IPS-18c (cell line): ENCODE measurements around the gene MYH15.

Experiments used
- H3K4me3 ChIP-seq: 2 replicates; pipeline ENCODE4 v1.7.0; 2013; ENCODE audit warnings: low read depth, mild to moderate bottlenecking, low read length, moderate library complexity; ENCODE audit not compliant: insufficient read depth
- H3K9me3 ChIP-seq: one replicate; pipeline ENCODE4 v1.6.1; 2013; ENCODE audit warnings: mild to moderate bottlenecking, low read length, moderate library complexity; ENCODE audit not compliant: control insufficient read depth, insufficient read depth

Gene MYH15

GRCh38 chr3:108450444-108450843 is 60.0 kb downstream of the MYH15 start:
- no peaks in the 10 kb centered on the region for H3K9me3 ChIP-seq

GRCh38 chr3:108448593-108448992 is 61.8 kb downstream of the MYH15 start:
- no peaks in the 10 kb centered on the region for H3K9me3 ChIP-seq
- no peak overlapping the region for H3K4me3 ChIP-seq

More at GRCh38 chr3:108450444-108450843, 60.0 kb downstream of the MYH15 start:
- no peak overlapping the region for H3K4me3 ChIP-seq

GRCh38 chr3:108447096-108447847 is 63.1 kb downstream of the MYH15 start:
- H3K4me3 ChIP-seq, result no peak overlapping the region
- H3K9me3 ChIP-seq, result no peaks in the 10 kb centered on the region

GRCh38 chr3:108442281-108442680 is 68.1 kb downstream of the MYH15 start:
- peaks cover 8% of the 10 kb centered on the region for H3K9me3 ChIP-seq
- no peak overlapping the region for H3K4me3 ChIP-seq

GRCh38 chr3:108441518-108441917 is 68.9 kb downstream of the MYH15 start:
- Histone ChIP-seq H3K4me3 (no peak overlapping the region), H3K9me3 (peaks cover 8% of the 10 kb centered on the region)

GRCh38 chr3:108441071-108441507 is 69.3 kb downstream of the MYH15 start:
- H3K9me3 ChIP-seq, result peaks cover 8% of the 10 kb centered on the region
- no peak overlapping the region for H3K4me3 ChIP-seq

GRCh38 chr3:108438542-108438941 is 71.9 kb downstream of the MYH15 start:
- Histone ChIP-seq H3K4me3 (no peak overlapping the region), H3K9me3 (peaks cover 8% of the 10 kb centered on the region)

- H3K9me3 ChIP-seq, result peaks cover 14% of the 10 kb centered on the region
- H3K4me3 ChIP-seq, result no peak overlapping the region
Measured at GRCh38 chr3:108437439-108437838, 73.0 kb downstream of the MYH15 start.

GRCh38 chr3:108433928-108434327 is 76.5 kb downstream of the MYH15 start:
- Histone ChIP-seq H3K9me3 (peaks cover 14% of the 10 kb centered on the region), H3K4me3 (no peak overlapping the region)

- H3K4me3 ChIP-seq, result no peak overlapping the region
- H3K9me3 ChIP-seq, result peaks cover 9% of the 10 kb centered on the region
Measured at GRCh38 chr3:108432431-108432830, 78.0 kb downstream of the MYH15 start.

- Histone ChIP-seq H3K4me3 (no peak overlapping the region), H3K9me3 (peaks cover 9% of the 10 kb centered on the region)
Measured at GRCh38 chr3:108430540-108430939, 79.9 kb downstream of the MYH15 start.

GRCh38 chr3:108428586-108428985 is 81.8 kb downstream of the MYH15 start:
- Histone ChIP-seq H3K9me3 (peaks cover 9% of the 10 kb centered on the region), H3K4me3 (no peak overlapping the region)

- Histone ChIP-seq H3K9me3 (no peaks in the 10 kb centered on the region), H3K4me3 (no peak overlapping the region)
Measured at GRCh38 chr3:108420926-108421325, 89.5 kb downstream of the MYH15 start.

- no peaks in the 10 kb centered on the region for H3K9me3 ChIP-seq
- H3K4me3 ChIP-seq, result no peak overlapping the region
Measured at GRCh38 chr3:108416111-108416869, 94.1 kb downstream of the MYH15 start.

GRCh38 chr3:108415661-108416060 is 94.7 kb downstream of the MYH15 start:
- no peaks in the 10 kb centered on the region for H3K9me3 ChIP-seq
- no peak overlapping the region for H3K4me3 ChIP-seq

GRCh38 chr3:108414007-108414406 is 96.4 kb downstream of the MYH15 start:
- Histone ChIP-seq H3K9me3 (no peaks in the 10 kb centered on the region), H3K4me3 (no peak overlapping the region)

GRCh38 chr3:108412121-108412750 is 98.2 kb downstream of the MYH15 start:
- Histone ChIP-seq H3K4me3 (no peak overlapping the region), H3K9me3 (no peaks in the 10 kb centered on the region)

- Histone ChIP-seq H3K4me3 (no peak overlapping the region), H3K9me3 (no peaks in the 10 kb centered on the region)
Measured at GRCh38 chr3:108410531-108410984, 99.8 kb downstream of the MYH15 start.
